Keratinocyte (primary cell): ENCODE results near the gene CHID1. TPM values are rescaled to one million over a fixed set of nuclear protein-coding genes. Genes with fewer than 3 reads are reported as not detected.
A peak's percentile ranks its signal among the peaks of the same experiment; 100 is the strongest.

Experiments used
- DNase-seq: peaks from one replicate; pipeline ENCODE4 v3.0.0-alpha.2; 2011; ENCODE audit warnings: low read depth, missing footprints, low spot score
- FAIRE-seq: peaks from 2 replicates; lab custom pipeline; 2011; peaks lifted over from hg19 to GRCh38; lab: Jason Lieb, UNC
- H2AFZ ChIP-seq: 2 replicates; pipeline ENCODE4 v1.6.0; 2012; ENCODE audit warnings: low read length, control low read depth, inconsistent platforms; ENCODE audit not compliant: control insufficient read depth
- H3K27ac ChIP-seq: 2 replicates; pipeline ENCODE4 v1.5.1; 2011; ENCODE audit warnings: low read length; ENCODE audit not compliant: control insufficient read depth, insufficient read depth
- H3K27me3 ChIP-seq: 3 replicates; pipeline ENCODE4 v1.6.0; 2011; ENCODE audit warnings: low read length; ENCODE audit not compliant: control insufficient read depth, insufficient read depth; ENCODE audit errors: extremely low read depth
- H3K36me3 ChIP-seq, 2 experiments: 2 replicates in 1 of 2; 3 replicates in 1 of 2; pipeline ENCODE4 v1.5.1; 2011; ENCODE audit warnings: low read length in 2 of 2, mild to moderate bottlenecking in 1 of 2; ENCODE audit not compliant: control insufficient read depth in 2 of 2, insufficient read depth in 2 of 2; ENCODE audit errors: extremely low read depth in 1 of 2
- H3K4me1 ChIP-seq: 3 replicates; pipeline ENCODE4 v1.5.1; 2011; ENCODE audit warnings: low read length; ENCODE audit not compliant: control insufficient read depth, insufficient read depth; ENCODE audit errors: extremely low read depth
- H3K4me2 ChIP-seq: 3 replicates; pipeline ENCODE4 v1.6.0; 2011; ENCODE audit warnings: low read depth, low read length; ENCODE audit not compliant: control insufficient read depth, insufficient read depth; ENCODE audit errors: extremely low read depth
- H3K4me3 ChIP-seq, 3 experiments: fragments of 200-600 bp in 1 of 3; sonication (generic) in 1 of 3; 2 replicates in 2 of 3; 3 replicates in 1 of 3; pipeline ENCODE4 v1.5.1; 2011 to 2016; ENCODE audit warnings: low read length in 3 of 3, mild to moderate bottlenecking in 3 of 3, control low read depth in 2 of 3, inconsistent platforms in 1 of 3, low read depth in 1 of 3, mixed read lengths in 1 of 3, mixed run types in 1 of 3, moderate library complexity in 1 of 3; ENCODE audit not compliant: control insufficient read depth in 2 of 3, insufficient read depth in 2 of 3; ENCODE audit errors: extremely low read depth in 1 of 3
- H3K79me2 ChIP-seq: 2 replicates; pipeline ENCODE4 v1.6.0; 2012; ENCODE audit warnings: low read length; ENCODE audit not compliant: control insufficient read depth, insufficient read depth
- H3K9ac ChIP-seq: 3 replicates; pipeline ENCODE4 v1.6.0; 2011; ENCODE audit warnings: low read length; ENCODE audit not compliant: control insufficient read depth, insufficient read depth; ENCODE audit errors: extremely low read depth
- H3K9me1 ChIP-seq: 3 replicates; pipeline ENCODE4 v1.6.0; 2011; ENCODE audit warnings: low read length; ENCODE audit not compliant: control insufficient read depth, insufficient read depth; ENCODE audit errors: extremely low read depth
- H3K9me3 ChIP-seq: 2 replicates; pipeline ENCODE4 v1.5.1; 2012; ENCODE audit warnings: low read depth, low read length; ENCODE audit not compliant: control insufficient read depth
- H4K20me1 ChIP-seq: 3 replicates; pipeline ENCODE4 v1.6.0; 2011; ENCODE audit warnings: low read length; ENCODE audit not compliant: control insufficient read depth, insufficient read depth; ENCODE audit errors: extremely low read depth
- EZH2 ChIP-seq: IDR thresholded peaks from one replicate; pipeline ENCODE4 v1.6.1; 2012; ENCODE audit warnings: inconsistent platforms, mild to moderate bottlenecking, low read length, moderate library complexity
- dilution Hi-C: fragments of 300-500 bp; cut with MboI; formaldehyde crosslinking; loops from one replicate; pipeline ENCODE4 v1.7.0; 2020; ENCODE audit warnings: low sequenced_read_pairs; ENCODE audit not compliant: extremely low pct_ligation_motif_present
- polyA plus RNA-seq, 5 experiments: library from polyadenylated mRNA; depleted of rRNA in 3 of 5; stranded (reverse) in 3 of 5; stranded (forward) in 1 of 5; unstranded in 1 of 5; fragments of >200 nt; gene quantifications; 1 replicate in 1 of 5; 2 replicates in 3 of 5; 3 replicates in 1 of 5; pipeline versions ENCODE4 v1.2.1 to v1.2.3, GENCODE V29; 2011 to 2012; ENCODE audit warnings: missing spikeins in 2 of 5, low read depth in 1 of 5, low replicate concordance in 1 of 5
- TF ChIP-seq, protein P1 (sequence below), 3 experiments: IDR thresholded peaks in 1 of 3; conservative IDR thresholded peaks in 1 of 3; optimal IDR thresholded peaks in 1 of 3; 2 replicates in 2 of 3; 3 replicates in 1 of 3; pipeline versions ENCODE3 to v1.5.1; 2011; ENCODE audit warnings: low read length in 3 of 3, mild to moderate bottlenecking in 3 of 3, moderate library complexity in 2 of 3, control low read depth in 1 of 3, inconsistent platforms in 1 of 3; ENCODE audit not compliant: insufficient read depth in 2 of 3; ENCODE audit errors: extremely low read depth in 1 of 3

Gene CHID1
- polyA plus RNA-seq, 1 donor (not counting 4 experiments of a cell fraction or from before 2014, with no cell fraction given) = 23.0 TPM

DNA sequence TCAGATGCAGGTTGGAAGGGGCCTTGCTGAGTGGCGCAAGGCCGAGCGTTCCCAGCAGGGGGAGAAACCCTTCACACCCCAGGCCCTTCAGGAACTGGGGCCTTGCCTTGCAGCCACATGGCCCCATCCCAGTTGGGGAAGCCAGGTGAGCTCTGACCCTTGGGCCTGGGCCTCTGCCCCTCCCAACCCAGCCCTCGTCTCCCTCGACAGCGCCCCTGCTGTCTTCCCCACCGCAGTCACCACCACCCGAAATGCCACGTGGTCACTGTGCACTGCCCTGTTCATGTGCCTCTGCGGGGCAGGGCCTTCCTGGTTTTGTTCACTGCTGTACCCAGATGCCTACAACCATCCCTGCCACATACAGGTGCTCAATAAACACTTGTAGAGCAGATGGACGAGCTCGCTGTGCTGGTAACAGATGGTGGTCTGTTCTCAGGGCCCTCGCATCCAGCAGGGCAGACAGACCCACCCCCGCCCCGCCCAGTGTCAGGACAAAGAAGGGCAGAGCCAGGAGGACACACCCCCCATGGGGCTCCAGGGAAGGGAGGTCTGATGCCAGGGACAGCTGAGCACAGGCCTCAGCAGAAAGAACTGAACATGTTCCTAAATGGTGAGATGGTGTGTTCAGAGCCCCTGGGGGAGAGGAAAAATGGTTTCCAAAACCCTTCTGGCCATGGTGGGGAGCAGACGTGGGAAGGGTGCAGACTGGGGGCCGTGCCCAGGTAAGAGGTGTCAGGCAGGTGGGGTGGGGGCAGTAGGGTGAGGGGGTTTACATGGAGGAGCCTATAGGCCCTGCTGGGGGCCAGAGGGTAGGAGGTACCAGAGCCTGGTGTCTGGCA lies 72.0 kb downstream of the CHID1 start:
- H2AFZ ChIP-seq = no peak overlapping the region
- H3K9me3 ChIP-seq = no peaks in the 10 kb centered on the region
- no peak overlapping the region for H3K27ac ChIP-seq
- H3K79me2 ChIP-seq = peaks cover 70% of the 10 kb centered on the region
- peaks cover 28 to 30% of the 10 kb centered on the region in 2 experiments for H3K36me3 ChIP-seq
- H3K9me1 ChIP-seq = peaks cover 3% of the 10 kb centered on the region
- TF ChIP-seq EZH2 = no peak
- TF ChIP-seq, protein P1, sequence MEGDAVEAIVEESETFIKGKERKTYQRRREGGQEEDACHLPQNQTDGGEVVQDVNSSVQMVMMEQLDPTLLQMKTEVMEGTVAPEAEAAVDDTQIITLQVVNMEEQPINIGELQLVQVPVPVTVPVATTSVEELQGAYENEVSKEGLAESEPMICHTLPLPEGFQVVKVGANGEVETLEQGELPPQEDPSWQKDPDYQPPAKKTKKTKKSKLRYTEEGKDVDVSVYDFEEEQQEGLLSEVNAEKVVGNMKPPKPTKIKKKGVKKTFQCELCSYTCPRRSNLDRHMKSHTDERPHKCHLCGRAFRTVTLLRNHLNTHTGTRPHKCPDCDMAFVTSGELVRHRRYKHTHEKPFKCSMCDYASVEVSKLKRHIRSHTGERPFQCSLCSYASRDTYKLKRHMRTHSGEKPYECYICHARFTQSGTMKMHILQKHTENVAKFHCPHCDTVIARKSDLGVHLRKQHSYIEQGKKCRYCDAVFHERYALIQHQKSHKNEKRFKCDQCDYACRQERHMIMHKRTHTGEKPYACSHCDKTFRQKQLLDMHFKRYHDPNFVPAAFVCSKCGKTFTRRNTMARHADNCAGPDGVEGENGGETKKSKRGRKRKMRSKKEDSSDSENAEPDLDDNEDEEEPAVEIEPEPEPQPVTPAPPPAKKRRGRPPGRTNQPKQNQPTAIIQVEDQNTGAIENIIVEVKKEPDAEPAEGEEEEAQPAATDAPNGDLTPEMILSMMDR (optimal IDR thresholded peaks at IDR 0.05 in 1 of 3, IDR thresholded peaks at IDR 0.05 in 1 of 3, conservative IDR thresholded peaks at IDR 0.05 in 1 of 3; ENCODE audit: extremely low read depth in 1 of 3, insufficient read depth in 2 of 3, low read length in 3 of 3) = peak in 1 of 3 experiments; percentile 42
- H3K27me3 ChIP-seq = no peaks in the 10 kb centered on the region
- peak overlapping the region; percentile 15 for H3K9ac ChIP-seq
- no peak for FAIRE-seq
- no peak for DNase-seq
- H3K4me1 ChIP-seq = peaks cover 35% of the 10 kb centered on the region
- H3K4me2 ChIP-seq = no peak overlapping the region
- peaks cover 21% of the 10 kb centered on the region for H4K20me1 ChIP-seq
- dilution Hi-C loops = no loop called here
- no peak overlapping the region for H3K4me3 ChIP-seq

DNA sequence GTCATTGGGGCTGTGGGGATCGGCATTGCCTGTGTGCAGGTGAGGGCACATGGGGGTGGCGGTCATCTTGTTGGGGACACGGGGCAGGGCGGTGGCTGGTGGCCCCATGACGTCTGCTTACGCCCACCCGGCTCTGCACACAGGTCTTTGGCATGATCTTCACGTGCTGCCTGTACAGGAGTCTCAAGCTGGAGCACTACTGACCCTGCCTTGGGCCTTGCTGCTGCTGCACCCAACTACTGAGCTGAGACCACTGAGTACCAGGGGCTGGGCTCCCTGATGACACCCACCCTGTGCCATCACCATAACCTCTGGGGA lies 72.7 kb downstream of the CHID1 start:
- Histone ChIP-seq H2AFZ (no peak overlapping the region), H4K20me1 (peaks cover 21% of the 10 kb centered on the region), H3K9ac (no peak overlapping the region), H3K9me3 (no peaks in the 10 kb centered on the region), H3K79me2 (peaks cover 73% of the 10 kb centered on the region), H3K4me1 (peaks cover 35% of the 10 kb centered on the region), H3K4me3 (no peak overlapping the region), H3K27me3 (no peaks in the 10 kb centered on the region), H3K9me1 (peaks cover 3% of the 10 kb centered on the region), H3K27ac (no peak overlapping the region), H3K4me2 (no peak overlapping the region), H3K36me3 (peaks cover 28 to 30% of the 10 kb centered on the region in 2 experiments)
- DNase-seq (no peak), FAIRE-seq (no peak)
- TF ChIP-seq, protein P1 (optimal IDR thresholded peaks at IDR 0.05 in 1 of 3, IDR thresholded peaks at IDR 0.05 in 1 of 3, conservative IDR thresholded peaks at IDR 0.05 in 1 of 3; ENCODE audit: extremely low read depth in 1 of 3, insufficient read depth in 2 of 3, low read length in 3 of 3) = no peak
- dilution Hi-C loops = no loop called here
